GM12878 (cell line): ENCODE measurements around the gene AAMP. TPM values are rescaled to one million over a fixed set of nuclear protein-coding genes. Genes with fewer than 3 reads are reported as not detected.

ENCODE experiments used
- BACH1 ChIP-seq: fragments of 450-650 bp; IDR thresholded peaks from 2 replicates; pipeline ENCODE4 v1.6.1; 2017; ENCODE audit warnings: mild to moderate bottlenecking, borderline replicate concordance
- CBX5 ChIP-seq: sonication (generic); IDR thresholded peaks from 2 replicates; pipeline ENCODE4 v1.6.1; 2016; ENCODE audit warnings: low read depth, moderate library complexity, mild to moderate bottlenecking, inconsistent platforms
- ESRRA ChIP-seq: IDR thresholded peaks from 2 replicates; pipeline ENCODE4 v1.6.1; 2012; ENCODE audit warnings: mild to moderate bottlenecking, low read length, improper control_type of control experiment
- EZH2 ChIP-seq: IDR thresholded peaks from 2 replicates; pipeline ENCODE4 v1.6.1; 2012; ENCODE audit warnings: low read depth, mild to moderate bottlenecking, control low read depth, inconsistent platforms, low read length, borderline replicate concordance; ENCODE audit not compliant: control insufficient read depth
- FOXM1 ChIP-seq: IDR thresholded peaks from 2 replicates; pipeline ENCODE4 v1.6.1; 2012; ENCODE audit warnings: low read depth, mild to moderate bottlenecking, inconsistent platforms, low read length, moderate library complexity
- GABPA ChIP-seq: IDR thresholded peaks from 2 replicates; pipeline ENCODE4 v1.6.1; 2014; ENCODE audit warnings: antibody characterized with exemption, low read depth, mild to moderate bottlenecking, inconsistent platforms
- GATAD2B ChIP-seq: fragments of 450-650 bp; conservative IDR thresholded peaks from 2 replicates; pipeline ENCODE4 v1.6.1; 2017; ENCODE audit warnings: low read depth, mild to moderate bottlenecking, moderate library complexity
- HDAC6 ChIP-seq: fragments of 200-600 bp; sonication (generic); IDR thresholded peaks from one replicate; pipeline ENCODE4 v1.8.0; 2017; ENCODE audit warnings: antibody characterized with exemption; ENCODE audit not compliant: unreplicated experiment
- MYB ChIP-seq: fragments of 150-350 bp; IDR thresholded peaks from 2 replicates; pipeline ENCODE4 v1.6.1; 2014; ENCODE audit warnings: mild to moderate bottlenecking, low read depth, low read length, borderline replicate concordance
- NR2F1 ChIP-seq: fragments of 450-650 bp; conservative IDR thresholded peaks from 2 replicates; pipeline ENCODE4 v1.6.1; 2017; ENCODE audit warnings: mild to moderate bottlenecking
- NRF1 ChIP-seq: conservative IDR thresholded peaks from 2 replicates; pipeline ENCODE4 v1.6.1; 2011; ENCODE audit warnings: mild to moderate bottlenecking, low read depth, low read length, improper control_type of control experiment
- PAX8 ChIP-seq: fragments of 450-650 bp; IDR thresholded peaks from 2 replicates; pipeline ENCODE4 v1.6.1; 2017; ENCODE audit warnings: mild to moderate bottlenecking, moderate library complexity
- POLR2A ChIP-seq: IDR thresholded peaks from 2 replicates; pipeline ENCODE4 v1.6.1; 2011; ENCODE audit warnings: low read depth, mild to moderate bottlenecking, low read length
- POLR2AphosphoS2 ChIP-seq: IDR thresholded peaks from 2 replicates; pipeline ENCODE4 v1.6.1; 2011; ENCODE audit warnings: low read depth, mild to moderate bottlenecking, low read length, improper control_type of control experiment, moderate library complexity
- RCOR1 ChIP-seq: conservative IDR thresholded peaks from 2 replicates; pipeline ENCODE4 v1.6.1; 2012; ENCODE audit warnings: low read depth, low read length, improper control_type of control experiment
- RUNX3 ChIP-seq: IDR thresholded peaks from 2 replicates; pipeline ENCODE4 v1.6.1; 2012; ENCODE audit warnings: low read length, inconsistent platforms
- SIX5 ChIP-seq: IDR thresholded peaks from 2 replicates; pipeline ENCODE4 v1.6.1; 2011; ENCODE audit warnings: mild to moderate bottlenecking, low read depth, low read length, moderate library complexity; ENCODE audit not compliant: severe bottlenecking
- SMARCA5 ChIP-seq: fragments of 450-650 bp; IDR thresholded peaks from 2 replicates; pipeline ENCODE4 v1.6.1; 2017; ENCODE audit warnings: mild to moderate bottlenecking
- SREBF1 ChIP-seq: IDR thresholded peaks from 2 replicates; pipeline ENCODE4 v1.6.1; 2012; ENCODE audit warnings: mild to moderate bottlenecking, low read length
- STAT3 ChIP-seq: IDR thresholded peaks from 2 replicates; pipeline ENCODE4 v1.6.1; 2011; ENCODE audit warnings: low read depth, low read length, improper control_type of control experiment
- TBL1XR1 ChIP-seq: IDR thresholded peaks from 2 replicates; pipeline ENCODE4 v1.6.1; 2012; ENCODE audit warnings: low read depth, low read length, improper control_type of control experiment
- TCF12 ChIP-seq: IDR thresholded peaks from 2 replicates; pipeline ENCODE4 v1.6.1; 2011; ENCODE audit warnings: low read depth, mild to moderate bottlenecking, low read length
- YY1 ChIP-seq: IDR thresholded peaks from 2 replicates; pipeline ENCODE4 v1.6.1; 2011; ENCODE audit warnings: low read depth, mild to moderate bottlenecking, low read length
- ZNF207 ChIP-seq: fragments of 450-650 bp; IDR thresholded peaks from 2 replicates; pipeline ENCODE4 v1.6.1; 2014; ENCODE audit warnings: antibody characterized with exemption, mild to moderate bottlenecking, borderline replicate concordance
- ZNF217 ChIP-seq: fragments of 450-650 bp; IDR thresholded peaks from 2 replicates; pipeline ENCODE4 v1.6.1; 2017; ENCODE audit warnings: antibody characterized with exemption, mild to moderate bottlenecking
- ZNF384 ChIP-seq: IDR thresholded peaks from 2 replicates; pipeline ENCODE4 v1.6.1; 2012; ENCODE audit warnings: low read depth, mild to moderate bottlenecking, low read length, improper control_type of control experiment, borderline replicate concordance
- polyA plus RNA-seq, 11 experiments: library from polyadenylated mRNA; depleted of rRNA in 4 of 11; unstranded in 6 of 11; stranded (reverse) in 5 of 11; fragments of >200 nt; fragmentation: Nextera tagmentation in 4 of 11; fragmentation: Illumina TruSeq in 1 of 11; extraction: Ambion mirVana in 4 of 11; extraction: Trizol in 1 of 11; gene quantifications; 1 replicate in 1 of 11; 2 replicates in 10 of 11; pipeline versions ENCODE4 v1.2.1 to v1.2.3, GENCODE V29; 2011 to 2016; ENCODE audit warnings: inconsistent platforms in 2 of 11, missing spikeins in 2 of 11, low read depth in 1 of 11
- total RNA-seq, 4 experiments: library from RNA; depleted of rRNA in 3 of 4; stranded (reverse); fragments of >200 nt in 3 of 4; fragmentation: Illumina TruSeq in 1 of 4; extraction: Trizol in 1 of 4; gene quantifications; 2 replicates each; pipeline versions ENCODE4 v1.2.1 to v1.2.3, GENCODE V29; 2013 to 2021
- TF ChIP-seq, protein P1 (sequence below): IDR thresholded peaks from 2 replicates; pipeline ENCODE4 v1.6.1; 2012; ENCODE audit warnings: low read length, inconsistent platforms
- TF ChIP-seq, protein P2 (sequence below): fragments of 450-650 bp; IDR thresholded peaks from 2 replicates; pipeline ENCODE4 v1.6.1; 2014; ENCODE audit warnings: mild to moderate bottlenecking
- TF ChIP-seq, protein P3 (sequence below): fragments of 450-650 bp; IDR thresholded peaks from 2 replicates; pipeline ENCODE4 v1.6.1; 2018; ENCODE audit warnings: mild to moderate bottlenecking, low read depth, moderate library complexity; ENCODE audit not compliant: partially characterized antibody

The AAMP gene
- total and polyA plus RNA-seq, 10 of the 15 experiments (the other 5 are each of a cell fraction or from before 2014, with no cell fraction given) = 4.4 to 140 (median 81.9) TPM

DNA sequence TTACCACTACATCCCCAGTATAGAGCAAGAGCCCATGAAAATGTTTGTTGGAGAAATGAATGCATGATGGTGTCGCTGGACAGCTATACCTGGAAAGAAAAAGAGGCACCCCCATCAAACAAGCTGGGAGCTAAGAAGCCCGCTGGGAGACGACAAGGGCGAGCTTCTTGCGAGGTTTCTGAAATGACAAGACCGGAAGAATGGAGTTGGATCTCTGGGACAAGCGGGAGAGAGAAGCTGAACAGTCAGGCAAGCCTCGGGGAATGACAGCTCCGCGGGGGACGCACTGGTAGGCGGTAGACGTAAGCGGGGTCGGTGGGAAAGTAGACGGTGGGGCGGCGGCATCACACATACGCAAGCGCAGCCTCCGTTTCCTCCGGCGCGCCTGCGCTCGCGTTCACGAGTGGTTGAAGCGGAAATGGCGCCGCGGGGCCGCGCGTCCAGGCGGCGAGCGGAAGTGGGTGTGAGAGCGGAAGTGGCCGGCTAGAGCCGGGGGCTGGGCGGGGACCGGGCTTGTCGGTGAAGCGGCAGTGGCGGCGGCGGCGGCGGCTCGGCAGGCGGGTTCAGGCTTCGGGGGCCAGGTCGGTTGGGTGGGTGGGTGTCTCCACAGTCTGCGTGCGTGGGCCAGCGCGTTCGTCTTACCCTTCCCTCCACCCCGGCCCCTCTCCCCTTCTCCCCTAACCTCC lies 53.1 kb downstream of the AAMP start, which contains the start of gene ARPC2 (continued):
- TF ChIP-seq YY1 (peak; percentile 91), SIX5 (no peak), NR2F1 (no peak), PAX8 (no peak), STAT3 (no peak), GABPA (peak; percentile 83), ZNF207 (0 out of 2 replicates have a peak, but pooled peaks have one; percentile 60), ZNF217 (no peak), MYB (no peak), EZH2 (no peak), CBX5 (no peak), POLR2A (peak; percentile 81), NRF1 (peak; percentile 88), SREBF1 (no peak), BACH1 (peak; percentile 89), ESRRA (no peak), RCOR1 (0 out of 2 replicates have a peak, but pooled peaks have one; percentile 10), ZNF384 (no peak), RUNX3 (no peak; the same call in 1 of the 2 replicates), TCF12 (0 out of 2 replicates have a peak, but pooled peaks have one; percentile 28), TBL1XR1 (peak; percentile 32; the same call in 1 of the 2 replicates), POLR2AphosphoS2 (peak; percentile 76; the same call in 1 of the 2 replicates), SMARCA5 (no peak), GATAD2B (peak; percentile 44; the same call in 1 of the 2 replicates), FOXM1 (no peak), HDAC6 (no peak)
- TF ChIP-seq, protein P1, sequence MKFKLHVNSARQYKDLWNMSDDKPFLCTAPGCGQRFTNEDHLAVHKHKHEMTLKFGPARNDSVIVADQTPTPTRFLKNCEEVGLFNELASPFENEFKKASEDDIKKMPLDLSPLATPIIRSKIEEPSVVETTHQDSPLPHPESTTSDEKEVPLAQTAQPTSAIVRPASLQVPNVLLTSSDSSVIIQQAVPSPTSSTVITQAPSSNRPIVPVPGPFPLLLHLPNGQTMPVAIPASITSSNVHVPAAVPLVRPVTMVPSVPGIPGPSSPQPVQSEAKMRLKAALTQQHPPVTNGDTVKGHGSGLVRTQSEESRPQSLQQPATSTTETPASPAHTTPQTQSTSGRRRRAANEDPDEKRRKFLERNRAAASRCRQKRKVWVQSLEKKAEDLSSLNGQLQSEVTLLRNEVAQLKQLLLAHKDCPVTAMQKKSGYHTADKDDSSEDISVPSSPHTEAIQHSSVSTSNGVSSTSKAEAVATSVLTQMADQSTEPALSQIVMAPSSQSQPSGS = no peak
- TF ChIP-seq, protein P2, sequence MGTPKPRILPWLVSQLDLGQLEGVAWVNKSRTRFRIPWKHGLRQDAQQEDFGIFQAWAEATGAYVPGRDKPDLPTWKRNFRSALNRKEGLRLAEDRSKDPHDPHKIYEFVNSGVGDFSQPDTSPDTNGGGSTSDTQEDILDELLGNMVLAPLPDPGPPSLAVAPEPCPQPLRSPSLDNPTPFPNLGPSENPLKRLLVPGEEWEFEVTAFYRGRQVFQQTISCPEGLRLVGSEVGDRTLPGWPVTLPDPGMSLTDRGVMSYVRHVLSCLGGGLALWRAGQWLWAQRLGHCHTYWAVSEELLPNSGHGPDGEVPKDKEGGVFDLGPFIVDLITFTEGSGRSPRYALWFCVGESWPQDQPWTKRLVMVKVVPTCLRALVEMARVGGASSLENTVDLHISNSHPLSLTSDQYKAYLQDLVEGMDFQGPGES = no peak
- TF ChIP-seq, protein P3, sequence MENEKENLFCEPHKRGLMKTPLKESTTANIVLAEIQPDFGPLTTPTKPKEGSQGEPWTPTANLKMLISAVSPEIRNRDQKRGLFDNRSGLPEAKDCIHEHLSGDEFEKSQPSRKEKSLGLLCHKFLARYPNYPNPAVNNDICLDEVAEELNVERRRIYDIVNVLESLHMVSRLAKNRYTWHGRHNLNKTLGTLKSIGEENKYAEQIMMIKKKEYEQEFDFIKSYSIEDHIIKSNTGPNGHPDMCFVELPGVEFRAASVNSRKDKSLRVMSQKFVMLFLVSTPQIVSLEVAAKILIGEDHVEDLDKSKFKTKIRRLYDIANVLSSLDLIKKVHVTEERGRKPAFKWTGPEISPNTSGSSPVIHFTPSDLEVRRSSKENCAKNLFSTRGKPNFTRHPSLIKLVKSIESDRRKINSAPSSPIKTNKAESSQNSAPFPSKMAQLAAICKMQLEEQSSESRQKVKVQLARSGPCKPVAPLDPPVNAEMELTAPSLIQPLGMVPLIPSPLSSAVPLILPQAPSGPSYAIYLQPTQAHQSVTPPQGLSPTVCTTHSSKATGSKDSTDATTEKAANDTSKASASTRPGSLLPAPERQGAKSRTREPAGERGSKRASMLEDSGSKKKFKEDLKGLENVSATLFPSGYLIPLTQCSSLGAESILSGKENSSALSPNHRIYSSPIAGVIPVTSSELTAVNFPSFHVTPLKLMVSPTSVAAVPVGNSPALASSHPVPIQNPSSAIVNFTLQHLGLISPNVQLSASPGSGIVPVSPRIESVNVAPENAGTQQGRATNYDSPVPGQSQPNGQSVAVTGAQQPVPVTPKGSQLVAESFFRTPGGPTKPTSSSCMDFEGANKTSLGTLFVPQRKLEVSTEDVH = no peak
